Measurements from ENCODE around the gene PLOD2. TPM values are rescaled to one million over a fixed set of nuclear protein-coding genes. Genes with fewer than 3 reads are reported as not detected.

PLOD2 gene
- polyA plus RNA-seq, 1 donor (not counting 4 experiments of a cell fraction or from before 2014, with no cell fraction given), result 30.0 TPM

DNA sequence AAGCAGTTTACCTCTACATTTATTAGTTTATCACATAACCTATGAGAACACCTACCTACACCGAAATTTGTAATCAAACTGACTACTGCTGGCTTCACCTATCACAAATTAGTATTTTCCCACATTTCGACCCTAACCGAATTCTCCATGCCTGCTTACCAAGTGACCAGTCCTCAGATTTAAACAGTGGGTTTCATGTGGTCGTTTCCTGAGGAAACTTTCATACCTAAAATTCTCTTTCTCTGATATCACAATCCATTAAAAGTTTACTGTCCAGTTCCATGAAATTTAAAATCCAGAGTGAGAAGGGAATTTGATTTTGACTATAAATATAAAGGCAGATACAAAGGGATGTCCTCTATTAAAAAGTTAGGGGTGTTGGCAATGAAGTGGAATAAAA lies 1.9 kb downstream of the PLOD2 start:
- Histone ChIP-seq H3K9ac (ENCODE audit: control insufficient read depth, extremely low read depth, insufficient read depth, low read length) (no peak overlapping the region), H3K9me3 (ENCODE audit: control insufficient read depth, low read depth, low read length) (no peaks in the 10 kb centered on the region), H3K9me1 (ENCODE audit: control insufficient read depth, extremely low read depth, insufficient read depth, low read length) (no peaks in the 10 kb centered on the region), H3K79me2 (ENCODE audit: control insufficient read depth, insufficient read depth, low read length) (peaks cover 15% of the 10 kb centered on the region), H3K4me2 (ENCODE audit: control insufficient read depth, extremely low read depth, insufficient read depth, low read depth, low read length) (no peak overlapping the region), H3K36me3 (ENCODE audit: control insufficient read depth in 2 of 2, extremely low read depth in 1 of 2, insufficient read depth in 2 of 2, low read length in 2 of 2) (no peaks in the 10 kb centered on the region), H2AFZ (ENCODE audit: control insufficient read depth, low read length) (no peak overlapping the region), H3K27ac (ENCODE audit: control insufficient read depth, insufficient read depth, low read length) (no peak overlapping the region), H3K27me3 (ENCODE audit: control insufficient read depth, extremely low read depth, insufficient read depth, low read length) (no peaks in the 10 kb centered on the region), H3K4me3 (ENCODE audit: control insufficient read depth in 2 of 3, extremely low read depth in 1 of 3, insufficient read depth in 2 of 3, low read depth in 1 of 3, low read length in 3 of 3) (peak overlapping the region in 1 of 3 experiments; percentile 9), H4K20me1 (ENCODE audit: control insufficient read depth, extremely low read depth, insufficient read depth, low read length) (no peaks in the 10 kb centered on the region), H3K4me1 (ENCODE audit: control insufficient read depth, extremely low read depth, insufficient read depth, low read length) (peaks cover 8% of the 10 kb centered on the region)
- DNase-seq (ENCODE audit: low read depth, low spot score) (no peak), FAIRE-seq (no peak)
- dilution Hi-C loops (cut with MboI; ENCODE audit: extremely low pct_ligation_motif_present, low sequenced_read_pairs), result no loop called here
- TF ChIP-seq EZH2 (IDR thresholded peaks at IDR 0.05; ENCODE audit: low read length) (no peak), CTCF (optimal IDR thresholded peaks at IDR 0.05 in 1 of 3, IDR thresholded peaks at IDR 0.05 in 1 of 3, conservative IDR thresholded peaks at IDR 0.05 in 1 of 3; ENCODE audit: extremely low read depth in 1 of 3, insufficient read depth in 2 of 3, low read length in 3 of 3) (no peak)

- no peak for FAIRE-seq
Measured at GRCh38 chr3:146157325-146158060, 3.5 kb downstream of the PLOD2 start.

More at GRCh38 chr3:146157325-146158060, 3.5 kb downstream of the PLOD2 start:
- no peak overlapping the region for H3K27ac ChIP-seq (ENCODE audit: control insufficient read depth, insufficient read depth, low read length)
- DNase-seq (ENCODE audit: low read depth, low spot score), result no peak
- no peak for TF ChIP-seq CTCF (optimal IDR thresholded peaks at IDR 0.05 in 1 of 3, IDR thresholded peaks at IDR 0.05 in 1 of 3, conservative IDR thresholded peaks at IDR 0.05 in 1 of 3; ENCODE audit: extremely low read depth in 1 of 3, insufficient read depth in 2 of 3, low read length in 3 of 3)
- no peak overlapping the region for H3K4me2 ChIP-seq (ENCODE audit: control insufficient read depth, extremely low read depth, insufficient read depth, low read depth, low read length)
- H3K27me3 ChIP-seq (ENCODE audit: control insufficient read depth, extremely low read depth, insufficient read depth, low read length), result no peaks in the 10 kb centered on the region
- no peaks in the 10 kb centered on the region for H4K20me1 ChIP-seq (ENCODE audit: control insufficient read depth, extremely low read depth, insufficient read depth, low read length)
- no peaks in the 10 kb centered on the region for H3K9me3 ChIP-seq (ENCODE audit: control insufficient read depth, low read depth, low read length)
- dilution Hi-C loops (cut with MboI; ENCODE audit: extremely low pct_ligation_motif_present, low sequenced_read_pairs), result no loop called here
- peaks cover 4% of the 10 kb centered on the region for H3K4me1 ChIP-seq (ENCODE audit: control insufficient read depth, extremely low read depth, insufficient read depth, low read length)
- no peaks in the 10 kb centered on the region for H3K9me1 ChIP-seq (ENCODE audit: control insufficient read depth, extremely low read depth, insufficient read depth, low read length)
- H3K9ac ChIP-seq (ENCODE audit: control insufficient read depth, extremely low read depth, insufficient read depth, low read length), result no peak overlapping the region
- no peaks in the 10 kb centered on the region for H3K36me3 ChIP-seq (ENCODE audit: control insufficient read depth in 2 of 2, extremely low read depth in 1 of 2, insufficient read depth in 2 of 2, low read length in 2 of 2)
- no peak overlapping the region for H2AFZ ChIP-seq (ENCODE audit: control insufficient read depth, low read length)
- no peak overlapping the region for H3K4me3 ChIP-seq (ENCODE audit: control insufficient read depth in 2 of 3, extremely low read depth in 1 of 3, insufficient read depth in 2 of 3, low read depth in 1 of 3, low read length in 3 of 3)
- peaks cover 18% of the 10 kb centered on the region for H3K79me2 ChIP-seq (ENCODE audit: control insufficient read depth, insufficient read depth, low read length)
